ENCODE data around the gene NEK10.

GRCh38 chr3:27202959-27203358, 166.2 kb downstream of the NEK10 start:
- TF ChIP-seq CTCF (conservative IDR thresholded peaks at IDR 0.05) = no peak
- no peak for TF ChIP-seq ZFX (IDR thresholded peaks at IDR 0.05)

Measured in C4-2B (cell line).